HG03565 (cell line): ENCODE results near the gene NFATC2.
"Not testable (repeated sequence)": the region's sequence is repeated elsewhere in the genome, so short reads cannot be mapped to it uniquely, and the experiment has no call there.

Experiments used
- ATAC-seq: cut with Tn5 transposase; IDR thresholded peaks from one replicate; pipeline ENCODE4 v1.9.1; 2021; ENCODE audit warnings: mild to moderate bottlenecking, moderate library complexity; ENCODE audit not compliant: unreplicated experiment

NFATC2 gene

DNA sequence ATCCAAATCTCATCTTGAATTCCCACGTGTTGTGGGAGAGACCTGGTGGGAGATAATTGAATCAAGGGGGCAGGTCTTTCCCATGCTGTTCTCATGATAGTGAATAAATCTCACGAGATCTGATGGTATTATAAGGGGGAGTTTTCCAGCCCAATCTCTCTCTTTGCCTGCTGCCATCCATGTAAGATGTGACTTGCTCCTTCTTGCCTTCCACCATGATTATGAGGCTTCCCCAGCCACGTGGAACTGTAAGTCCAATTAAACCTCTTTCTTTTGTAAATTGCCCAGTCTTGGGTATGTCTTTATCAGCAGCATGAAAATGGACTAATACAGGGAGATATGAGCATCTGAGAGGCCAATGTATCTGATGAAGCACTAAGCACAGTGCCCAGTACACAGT is 26.0 kb upstream of the NFATC2 start:
- ATAC-seq = not testable (repeated sequence)

GRCh38 chr20:51567622-51568021 is 25.1 kb upstream of the NFATC2 start:
- ATAC-seq = no peak

GRCh38 chr20:51566594-51566993 is 24.1 kb upstream of the NFATC2 start:
- ATAC-seq = no peak

DNA sequence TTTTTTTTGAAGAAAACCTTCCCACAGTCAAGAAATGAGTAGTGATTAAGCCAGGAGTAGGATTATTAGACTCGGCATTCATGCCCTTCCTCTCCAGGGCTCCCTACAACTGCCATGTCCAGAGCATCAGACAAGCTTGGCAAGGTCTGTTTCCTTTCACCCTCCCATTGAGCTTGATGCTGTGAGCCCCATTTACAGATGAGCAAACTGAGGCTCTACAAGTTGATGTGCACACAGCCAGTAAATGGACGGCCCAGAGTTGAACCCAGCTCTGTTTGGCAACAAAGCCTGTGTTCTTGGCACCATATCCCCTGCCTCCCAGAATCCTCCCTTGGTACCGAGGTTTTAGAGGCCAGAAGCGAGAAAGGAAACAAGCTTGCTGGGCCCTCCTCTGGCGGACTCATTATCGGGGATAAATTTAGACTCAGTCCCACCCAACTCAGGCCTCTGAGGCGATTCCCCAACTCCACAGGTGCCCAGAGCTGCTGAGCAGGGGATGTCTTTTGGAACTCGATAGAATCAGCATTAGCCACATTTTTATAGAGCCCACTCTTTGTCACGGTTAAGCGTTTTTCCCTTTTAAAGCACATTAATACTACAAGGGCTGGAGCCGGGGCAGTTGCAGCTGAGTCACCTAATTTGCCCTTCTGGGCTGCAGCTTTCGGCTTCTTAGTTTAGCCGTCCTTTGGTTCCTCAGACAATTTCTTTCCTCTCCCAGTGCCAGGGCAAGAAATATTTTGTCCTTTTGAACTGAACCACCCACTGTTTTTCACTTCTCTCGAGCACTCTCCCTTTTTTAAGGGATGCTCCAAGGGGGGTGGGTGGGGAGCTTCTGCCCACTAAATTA is 23.0 kb upstream of the NFATC2 start:
- no peak for ATAC-seq

- ATAC-seq = no peak
Observed at GRCh38 chr20:51563486-51564332, 21.2 kb upstream of the NFATC2 start.

- ATAC-seq = no peak
Observed at GRCh38 chr20:51563174-51563485, 20.6 kb upstream of the NFATC2 start.

GRCh38 chr20:51562332-51563173 is 20.0 kb upstream of the NFATC2 start:
- ATAC-seq = no peak

DNA sequence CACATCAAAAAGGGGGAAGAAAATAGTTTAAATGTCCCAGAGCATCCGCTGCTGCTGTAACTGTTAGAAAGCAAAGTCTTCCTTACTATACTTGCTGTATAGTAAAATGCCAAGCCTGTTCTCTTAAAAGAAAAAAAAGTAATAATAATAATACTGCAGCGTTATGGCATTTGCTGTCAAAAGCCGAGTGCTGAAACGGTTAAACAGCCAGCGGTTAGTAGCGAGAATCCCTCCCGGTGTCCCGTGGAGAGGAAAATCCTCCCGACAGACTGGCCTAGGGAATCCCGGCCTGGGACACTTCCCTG is 19.5 kb upstream of the NFATC2 start:
- no peak for ATAC-seq

DNA sequence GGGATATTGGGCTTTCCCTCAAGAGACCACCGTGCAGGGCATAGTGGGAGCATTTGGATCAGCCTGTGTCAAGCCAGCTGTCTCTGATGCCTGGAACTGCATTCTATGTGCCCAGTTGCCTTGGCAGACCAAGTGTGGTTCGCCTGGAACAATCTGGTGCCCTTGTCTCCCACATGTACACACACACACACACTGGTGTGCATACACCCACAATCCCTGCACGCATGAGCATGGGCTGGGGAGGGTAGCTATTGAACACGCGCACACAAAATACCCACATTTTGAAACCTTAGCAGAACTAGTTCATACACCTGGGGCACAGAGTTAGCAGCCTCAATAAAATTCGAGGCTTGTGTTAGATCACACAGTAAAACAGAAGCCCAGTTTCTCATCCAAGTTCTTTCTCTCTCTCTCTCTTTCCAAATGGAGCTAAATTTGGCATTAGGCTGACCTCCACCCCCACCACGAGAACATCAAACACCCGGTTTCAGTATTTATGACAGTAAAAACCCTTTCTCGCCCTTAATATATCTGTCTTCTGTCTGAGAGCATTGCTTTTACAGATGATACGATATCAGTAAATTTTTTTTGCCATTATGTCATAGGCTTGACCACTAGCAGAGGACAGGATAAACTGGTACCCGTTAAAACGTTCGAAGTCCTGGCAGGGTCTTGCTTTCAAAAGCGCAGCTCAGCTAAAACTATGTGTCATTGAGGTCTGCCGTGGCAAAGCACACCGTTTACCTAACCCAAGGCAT is 18.2 kb upstream of the NFATC2 start:
- no peak for ATAC-seq

GRCh38 chr20:51560042-51560441 is 17.5 kb upstream of the NFATC2 start:
- no peak for ATAC-seq

DNA sequence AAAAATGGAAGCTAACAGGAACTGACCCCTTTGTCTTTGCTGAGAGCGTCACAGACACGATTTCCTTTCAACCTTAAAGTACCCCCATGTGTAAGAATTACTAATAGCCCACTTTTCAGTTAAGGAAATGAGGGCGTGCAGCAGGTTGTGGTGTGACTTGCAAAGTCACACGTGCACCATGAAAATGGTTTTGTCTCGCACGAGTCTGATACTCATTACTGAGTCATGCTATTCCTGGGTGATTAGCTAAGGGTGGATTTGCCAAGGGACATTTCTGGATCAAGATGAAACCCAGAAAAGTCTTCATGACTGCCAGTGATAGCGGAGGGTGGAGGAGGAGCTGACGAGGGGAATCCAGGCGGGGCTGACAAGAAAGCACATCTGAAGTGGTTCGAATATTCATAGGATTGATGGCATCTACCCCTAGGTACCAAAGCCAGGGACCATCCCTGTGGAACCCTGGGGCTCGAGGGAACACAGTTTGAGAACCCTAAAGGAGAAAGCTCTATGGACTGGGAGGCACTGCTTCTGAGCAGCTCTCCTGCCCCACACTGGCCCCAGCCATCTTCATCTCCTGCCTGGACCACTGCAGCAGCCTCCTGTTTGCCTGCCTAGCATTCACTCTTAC is 12.1 kb upstream of the NFATC2 start:
- ATAC-seq = no peak

- ATAC-seq = no peak
Observed at GRCh38 chr20:51553897-51554486, 11.5 kb upstream of the NFATC2 start.

DNA sequence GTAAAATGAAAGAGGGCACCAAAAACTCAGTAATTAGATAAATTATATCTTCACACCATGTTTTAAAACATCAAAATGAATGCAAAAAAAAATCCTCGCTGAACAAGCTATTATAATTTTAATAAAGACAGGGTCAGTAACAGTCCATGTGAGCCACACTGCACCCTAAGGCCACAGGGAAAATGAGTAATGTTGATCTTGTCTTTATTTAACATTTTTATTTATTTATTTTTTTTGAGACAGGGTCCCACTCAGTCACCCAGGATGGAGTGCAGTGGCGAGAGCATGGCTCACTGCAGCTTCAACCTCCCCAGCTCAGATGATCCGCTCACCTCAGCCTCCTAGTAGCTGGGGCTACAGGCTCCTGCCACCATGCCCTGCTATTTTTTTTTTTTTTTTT is 8.7 kb upstream of the NFATC2 start:
- ATAC-seq = no peak

DNA sequence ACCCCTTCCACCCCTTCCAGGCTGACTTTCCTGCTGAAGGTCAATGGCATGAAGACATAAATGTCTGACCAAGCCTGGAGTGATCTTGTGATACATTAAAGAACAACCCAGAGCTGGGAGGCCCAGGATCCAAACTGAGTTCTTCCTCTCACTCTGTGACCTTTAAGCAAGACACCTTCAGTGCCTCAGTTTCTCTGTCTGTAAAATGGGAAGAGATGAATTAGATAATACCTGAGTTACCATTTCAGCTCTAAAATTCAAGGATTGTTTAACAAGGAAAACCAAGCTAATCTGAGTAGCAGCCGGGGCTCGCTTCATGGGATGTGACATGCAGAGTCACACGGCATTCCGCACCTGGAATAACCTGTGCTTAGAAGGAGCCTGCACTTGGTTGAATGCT is 7.0 kb upstream of the NFATC2 start:
- no peak for ATAC-seq

DNA sequence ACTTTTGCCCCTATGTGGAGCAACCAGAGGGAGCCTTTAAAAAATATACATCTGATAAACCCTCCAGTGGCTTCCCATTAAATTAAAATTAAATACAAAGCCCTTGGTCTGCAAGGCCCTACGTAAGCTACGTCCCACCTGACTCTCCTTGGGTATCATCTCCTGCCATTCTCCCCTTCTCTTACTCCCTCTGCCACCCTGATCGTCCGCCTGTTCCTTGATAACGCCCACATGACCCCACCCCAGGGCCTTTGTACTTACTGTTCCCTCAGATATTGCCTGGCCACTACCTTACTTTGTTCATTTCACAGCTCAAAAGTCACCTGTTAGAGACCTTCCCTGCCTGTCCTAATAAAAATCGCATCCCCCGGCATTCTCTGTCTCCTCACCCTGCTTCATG is 5.4 kb upstream of the NFATC2 start:
- no peak for ATAC-seq

GRCh38 chr20:51545515-51545914 is 3.0 kb upstream of the NFATC2 start:
- ATAC-seq = no peak

DNA sequence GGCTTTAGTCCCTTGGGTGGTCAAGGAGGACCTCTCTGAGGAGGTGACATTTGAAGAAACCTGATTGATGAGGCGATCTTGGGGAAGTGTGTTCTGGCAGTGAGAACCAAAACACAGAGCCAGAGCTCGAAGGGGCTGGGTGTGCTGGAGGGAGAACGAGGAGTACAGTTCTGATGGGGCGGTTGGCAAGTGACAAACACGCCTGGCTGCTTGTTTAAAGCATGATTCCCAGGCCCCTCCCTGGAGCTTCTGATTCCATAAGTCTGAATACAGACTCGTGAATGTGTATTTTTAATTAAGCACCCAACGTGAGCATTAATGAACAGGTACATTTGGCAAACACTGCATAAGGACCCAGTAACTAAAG is 886 bp upstream of the NFATC2 start:
- ATAC-seq = no peak

DNA sequence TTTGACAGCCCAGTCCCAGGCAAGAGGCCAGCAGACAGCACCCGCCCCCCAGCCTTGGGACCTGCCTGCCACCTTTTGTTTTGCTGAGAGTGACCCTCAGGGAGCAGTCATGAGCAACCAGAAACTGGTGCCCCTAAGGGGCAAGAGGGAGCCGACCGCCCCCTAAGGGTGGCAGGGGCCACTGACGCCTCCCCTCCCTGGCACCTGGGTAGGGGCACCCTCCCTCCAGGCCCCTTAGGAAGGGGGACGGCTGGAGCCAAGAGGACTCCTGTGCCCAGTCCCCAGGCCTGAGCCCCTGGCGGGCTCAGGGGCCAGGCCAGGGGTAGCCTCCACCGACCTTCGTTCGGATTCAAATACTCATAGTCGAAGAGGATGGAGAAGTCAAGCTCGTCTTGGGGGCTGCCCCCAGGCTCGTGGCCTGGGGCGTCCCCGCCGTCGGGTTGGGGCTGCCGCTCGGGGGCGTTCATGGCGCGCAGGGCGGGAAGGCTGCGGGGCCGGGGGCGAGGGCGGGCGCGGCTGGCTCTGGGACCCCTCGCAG is 417 bp downstream of the NFATC2 start:
- ATAC-seq = peak; percentile 36

DNA sequence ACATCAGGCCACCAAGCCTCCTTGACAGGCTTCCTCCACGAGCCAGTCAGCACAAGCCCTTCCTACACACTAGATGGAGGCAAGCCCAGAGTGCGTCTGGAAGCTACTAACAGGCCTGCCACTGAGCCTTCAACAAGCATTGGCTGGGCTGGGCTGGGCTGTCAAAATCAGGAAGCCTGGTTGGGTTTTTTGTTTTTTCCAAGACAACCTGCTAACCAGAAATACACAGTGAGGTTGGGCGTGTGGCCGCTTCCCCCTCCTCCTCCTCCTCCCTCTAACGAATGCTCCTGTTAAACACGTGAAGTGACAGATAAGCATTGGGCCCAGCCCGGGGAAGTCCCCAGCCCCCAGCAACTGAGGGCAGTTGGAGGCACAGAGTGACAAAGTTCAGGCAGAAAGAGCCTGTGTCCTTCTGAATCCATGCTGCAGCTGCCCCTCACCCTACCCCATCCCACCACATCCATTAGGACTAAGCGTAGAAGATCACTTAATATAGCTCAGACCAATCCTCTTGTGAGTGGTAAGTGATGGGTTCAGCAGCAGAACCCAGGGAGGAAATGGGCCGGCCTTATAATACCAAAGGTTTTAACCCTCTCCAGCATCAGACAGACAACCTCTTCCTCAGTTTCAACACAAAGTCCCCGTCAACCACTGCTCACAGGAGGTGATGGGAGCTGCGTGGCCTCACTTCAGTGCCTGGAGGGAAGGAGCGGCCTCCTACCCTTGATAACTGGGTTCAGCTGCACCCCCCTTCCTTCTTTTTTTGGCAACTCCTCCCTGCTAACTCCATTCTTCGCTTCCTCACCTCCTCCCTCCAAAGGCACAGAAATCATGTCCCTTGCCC is 1.1 kb downstream of the NFATC2 start:
- ATAC-seq = peak; percentile 39
